ENCODE data around the gene PDE7B.

Gene PDE7B

DNA sequence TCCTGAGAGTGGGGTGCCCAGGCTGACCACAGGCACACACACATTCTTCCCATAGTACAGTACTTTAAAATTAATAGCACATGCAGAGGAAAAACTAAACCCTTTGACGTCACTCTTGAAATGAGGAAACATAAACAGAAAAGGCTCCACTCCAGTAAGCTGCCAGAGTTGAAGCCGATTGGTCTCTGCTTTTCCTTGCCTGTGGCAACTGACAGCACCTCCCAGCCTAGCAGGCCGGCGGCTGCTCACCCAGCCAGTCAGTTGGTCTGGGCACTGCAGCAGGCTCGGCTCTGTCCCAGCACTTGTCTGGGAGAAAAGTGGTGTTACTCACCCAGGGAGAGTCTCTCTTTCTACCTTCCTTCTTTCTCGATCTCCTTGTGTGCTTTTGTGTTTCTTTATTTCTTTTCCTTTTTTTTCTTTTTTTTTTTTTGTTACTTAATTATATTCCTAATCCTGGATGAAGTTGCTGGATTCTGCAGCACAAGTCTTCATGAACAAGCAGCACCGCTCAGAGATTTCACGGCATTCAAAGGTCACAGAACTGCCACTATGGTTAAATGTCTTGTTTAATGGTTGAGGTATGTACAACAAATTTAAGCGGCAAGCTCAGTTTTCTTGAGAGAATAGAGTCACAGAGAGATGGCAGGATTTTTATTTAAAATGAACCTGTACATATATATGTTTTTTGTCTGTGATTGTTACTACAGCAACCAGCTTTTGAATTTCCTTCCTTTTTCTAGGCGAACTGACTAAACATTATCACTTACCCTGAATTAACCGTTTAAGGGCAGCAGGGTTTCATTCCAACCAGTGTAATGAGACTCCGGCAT is at the start of gene PDE7B:
TSS of gene PDE7B (plus strand) at position 260 of the 830 bp plus-strand sequence.
- no peak for DNase-seq (ENCODE audit: extremely low read depth in 1 of 2, low read depth in 1 of 2)

DNA sequence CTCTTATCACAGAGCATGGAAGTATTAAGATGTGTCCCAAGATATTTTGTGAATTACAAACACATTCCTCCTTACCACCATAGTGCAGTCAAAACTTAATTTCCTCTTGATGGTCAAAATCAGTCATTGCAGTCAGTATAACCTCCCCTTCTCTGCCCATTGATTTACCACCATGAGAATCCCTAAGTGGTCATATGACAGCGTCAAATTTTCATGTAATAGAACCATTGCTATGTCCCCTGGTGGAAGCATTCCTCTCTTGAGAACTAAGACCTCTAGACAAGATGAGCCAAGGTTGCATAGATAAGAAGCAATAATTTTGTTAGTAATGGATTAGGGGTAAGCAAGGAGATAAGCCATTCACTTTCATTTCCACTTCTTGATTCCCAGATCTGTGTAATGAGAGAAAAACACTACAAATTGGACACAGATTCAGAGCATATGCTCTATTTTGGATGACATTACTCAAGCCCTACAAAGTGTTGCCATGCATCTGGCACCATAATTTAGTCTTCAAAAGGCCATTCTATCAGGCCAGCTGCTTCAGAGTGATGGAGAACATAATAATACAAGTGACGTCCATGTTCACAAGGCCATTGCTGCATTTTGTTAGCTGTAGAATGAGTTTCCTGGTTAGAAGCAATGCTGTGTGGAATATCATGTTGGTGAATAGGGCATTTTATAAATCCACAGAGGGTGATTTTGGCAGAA is 49.6 kb upstream of the PDE7B start:
- no peak for DNase-seq (ENCODE audit: extremely low read depth in 1 of 2, low read depth in 1 of 2)

DNA sequence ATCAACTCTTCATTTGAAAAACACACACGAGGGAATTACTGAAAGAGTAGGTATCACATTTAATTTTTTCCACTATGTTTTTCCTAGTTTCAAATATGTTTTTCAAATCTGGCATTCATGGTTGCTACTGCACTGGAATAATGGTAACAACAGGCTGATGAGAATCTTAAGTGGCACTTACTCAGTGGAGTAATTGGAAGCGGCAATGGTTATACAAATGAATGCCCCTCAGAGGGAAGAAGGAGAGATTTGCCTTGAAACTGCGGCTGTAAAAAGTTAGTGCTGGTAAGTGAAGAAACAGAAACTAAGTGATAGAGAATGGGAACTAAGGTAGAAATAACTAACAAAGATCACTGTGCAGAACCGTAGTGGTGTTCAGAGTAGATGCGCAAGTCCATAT is 41.0 kb upstream of the PDE7B start:
- DNase-seq (ENCODE audit: extremely low read depth in 1 of 2, low read depth in 1 of 2), result no peak

DNA sequence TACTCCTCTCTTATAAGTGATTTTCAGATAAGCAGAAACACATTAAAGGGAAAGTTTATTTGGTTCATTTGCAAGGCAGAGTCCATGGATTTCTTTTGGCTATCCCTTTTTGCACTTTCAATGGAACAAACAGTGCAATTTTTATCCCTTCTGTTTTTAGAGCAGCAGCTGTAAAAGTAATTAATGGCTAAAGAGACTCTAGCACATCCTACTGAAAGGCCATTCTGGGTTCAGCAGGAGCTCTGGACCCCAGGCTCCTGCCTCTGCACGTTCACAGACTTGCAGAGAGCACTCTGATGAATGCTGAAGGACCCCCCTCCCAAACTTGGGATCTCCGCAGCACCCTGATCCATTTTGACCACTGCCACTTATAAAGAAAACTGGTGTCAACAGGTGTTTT is 40.3 kb upstream of the PDE7B start:
- no peak for DNase-seq (ENCODE audit: extremely low read depth in 1 of 2, low read depth in 1 of 2)

DNA sequence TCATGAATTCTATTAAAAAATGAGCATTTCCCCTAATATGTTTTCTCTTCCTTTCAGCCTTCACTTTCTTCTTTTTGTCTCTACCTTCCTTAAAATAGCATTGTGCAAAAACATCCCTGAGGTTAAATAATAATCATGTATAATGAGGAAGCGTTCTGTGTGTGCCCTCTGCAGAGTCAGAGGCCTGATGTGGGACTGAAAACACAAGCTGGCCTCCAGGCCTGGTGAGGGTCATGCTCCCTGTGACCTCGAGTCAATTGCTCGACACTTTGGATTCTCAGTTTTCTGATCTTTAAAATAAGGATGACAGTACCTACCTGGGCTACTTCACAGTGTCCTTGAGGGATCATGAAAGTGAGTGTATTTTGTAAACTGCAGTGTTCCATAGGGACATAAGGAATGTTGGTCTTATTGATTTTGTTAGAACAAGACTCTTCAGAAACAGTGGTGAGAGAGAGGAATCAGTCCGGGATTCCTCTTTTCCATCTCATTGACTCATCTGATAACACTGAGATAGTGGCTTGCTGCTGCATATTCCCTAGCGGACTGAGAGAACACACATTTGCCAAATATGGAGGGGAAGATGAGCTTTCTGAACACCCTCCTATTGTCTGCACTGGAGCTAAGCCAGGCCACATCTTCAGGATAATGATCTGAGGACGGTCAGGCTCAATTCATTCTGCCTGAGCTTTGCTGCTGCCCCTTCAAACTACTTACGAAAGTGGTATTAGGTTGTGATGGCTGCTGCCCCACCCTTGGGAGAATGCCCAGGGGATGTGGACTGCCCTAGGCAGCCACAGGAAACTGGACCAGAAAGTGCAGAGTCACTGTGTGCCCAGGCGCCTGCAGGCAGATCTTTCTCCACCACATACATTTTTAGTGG is 39.6 kb upstream of the PDE7B start:
- DNase-seq (ENCODE audit: extremely low read depth in 1 of 2, low read depth in 1 of 2), result no peak

DNA sequence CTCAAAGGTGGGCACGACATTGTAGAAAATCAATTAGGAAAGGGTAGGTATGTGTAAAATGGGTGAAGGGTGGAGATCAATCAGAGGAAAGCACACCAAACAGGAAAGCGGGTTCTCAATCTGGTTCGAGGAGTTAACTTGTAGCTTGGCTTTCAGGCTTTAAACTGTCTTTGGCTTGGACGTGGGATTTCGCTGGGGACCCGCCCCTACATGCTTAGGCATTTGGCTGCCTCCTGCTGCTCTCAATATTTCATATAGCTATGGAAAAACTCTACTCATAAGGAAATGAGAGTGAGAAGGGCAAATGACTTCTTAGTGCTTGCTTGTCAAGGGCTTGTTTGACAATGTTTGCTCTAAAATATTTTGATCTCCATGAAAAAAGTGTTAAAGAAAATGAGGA is 38.1 kb upstream of the PDE7B start:
- DNase-seq (ENCODE audit: extremely low read depth in 1 of 2, low read depth in 1 of 2), result no peak

DNA sequence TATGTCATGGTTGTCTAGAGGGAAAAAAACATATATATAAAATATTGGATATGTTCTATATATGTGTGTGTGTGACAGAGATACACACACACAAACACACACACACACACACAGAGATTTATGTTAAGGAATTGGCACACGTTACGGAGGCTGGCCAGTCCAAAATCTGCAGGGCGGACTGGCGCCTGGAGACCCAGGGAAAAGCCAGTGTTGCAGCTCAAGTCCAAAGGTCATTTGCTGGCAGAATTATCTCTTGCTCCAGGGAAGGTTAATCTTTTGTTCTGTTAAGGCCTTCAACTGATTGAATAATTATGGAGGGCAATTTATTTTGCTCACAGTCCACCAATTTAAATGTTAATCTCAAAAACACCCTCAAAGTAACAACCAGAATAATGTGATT is 37.5 kb upstream of the PDE7B start:
- no peak for DNase-seq (ENCODE audit: extremely low read depth in 1 of 2, low read depth in 1 of 2)

DNA sequence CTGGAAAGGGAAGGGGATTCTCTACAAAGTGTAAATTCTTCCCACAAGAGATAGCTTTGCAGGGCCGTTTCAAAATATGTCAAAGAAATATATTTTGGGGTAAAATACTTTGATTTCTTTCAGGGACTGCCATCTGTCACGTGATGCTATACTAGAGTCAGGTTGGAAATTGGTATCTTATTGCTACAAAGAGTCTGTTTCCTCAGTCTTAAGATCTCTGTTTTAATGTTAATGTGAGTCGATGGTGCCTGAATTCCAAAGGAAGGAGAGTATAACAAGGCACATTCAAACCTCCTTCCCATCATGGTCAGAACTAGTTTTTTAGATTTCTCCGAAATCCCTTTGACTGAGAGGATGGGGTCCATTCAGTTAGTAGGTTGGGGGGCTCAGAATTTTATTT is 36.3 kb upstream of the PDE7B start:
- DNase-seq (ENCODE audit: extremely low read depth in 1 of 2, low read depth in 1 of 2), result no peak

DNA sequence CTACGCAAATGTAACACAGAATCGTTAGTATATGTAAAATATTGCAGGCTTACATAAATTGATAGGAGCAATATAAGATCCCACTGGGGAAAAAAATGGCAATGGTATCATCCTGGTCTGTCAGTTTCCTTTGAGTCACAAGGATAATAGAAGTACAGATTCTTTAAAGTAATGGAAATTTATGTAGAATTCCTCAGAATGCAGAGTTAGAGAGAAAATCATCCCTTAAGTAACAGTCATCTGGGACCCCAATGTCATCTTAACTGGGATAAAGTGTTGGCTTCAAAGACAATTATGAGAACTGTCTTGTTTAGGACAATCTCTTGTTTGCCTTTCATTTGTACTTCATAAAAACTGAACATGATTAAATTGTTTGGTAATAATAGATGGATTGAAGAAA is 34.5 kb upstream of the PDE7B start:
- no peak for DNase-seq (ENCODE audit: extremely low read depth in 1 of 2, low read depth in 1 of 2)

DNA sequence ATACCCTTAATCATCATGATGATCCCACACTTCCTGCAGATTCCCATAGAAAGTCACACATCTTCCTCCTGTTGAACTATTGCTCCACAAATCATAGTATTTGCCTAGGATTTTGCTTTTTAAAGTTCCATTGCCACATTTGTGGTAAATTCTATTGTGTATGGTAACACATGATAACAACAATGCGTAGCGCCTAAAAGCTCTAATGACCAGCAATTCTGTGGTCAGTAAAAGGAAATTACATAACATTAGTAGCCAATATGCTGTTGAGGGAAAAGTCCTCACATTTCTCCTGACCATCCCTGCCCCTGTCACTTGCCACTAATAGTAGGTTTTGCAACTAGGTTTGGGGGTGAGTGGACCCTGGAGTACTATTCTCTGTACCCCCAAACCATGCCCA is 31.8 kb upstream of the PDE7B start:
- no peak for DNase-seq (ENCODE audit: extremely low read depth in 1 of 2, low read depth in 1 of 2)

DNA sequence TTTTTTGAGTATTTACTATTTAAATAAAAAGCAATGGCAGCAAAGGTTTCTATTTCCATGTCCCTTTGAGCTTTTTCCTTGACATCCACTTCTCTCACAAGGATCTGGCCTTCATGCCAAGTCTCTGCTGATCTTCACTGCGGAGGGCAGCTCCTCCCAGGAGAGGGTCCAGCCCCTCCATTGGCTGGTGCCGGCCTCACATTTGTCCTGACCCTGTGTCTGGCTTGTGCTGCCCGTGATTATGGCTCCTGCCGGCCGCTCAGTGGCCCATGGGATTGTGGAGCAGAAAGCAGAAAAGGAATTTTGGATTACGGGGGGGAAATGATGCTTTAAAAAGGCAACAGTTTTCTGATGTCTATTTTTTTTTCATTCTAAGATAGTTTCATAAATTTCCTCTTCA is 31.2 kb upstream of the PDE7B start:
- no peak for DNase-seq (ENCODE audit: extremely low read depth in 1 of 2, low read depth in 1 of 2)

DNA sequence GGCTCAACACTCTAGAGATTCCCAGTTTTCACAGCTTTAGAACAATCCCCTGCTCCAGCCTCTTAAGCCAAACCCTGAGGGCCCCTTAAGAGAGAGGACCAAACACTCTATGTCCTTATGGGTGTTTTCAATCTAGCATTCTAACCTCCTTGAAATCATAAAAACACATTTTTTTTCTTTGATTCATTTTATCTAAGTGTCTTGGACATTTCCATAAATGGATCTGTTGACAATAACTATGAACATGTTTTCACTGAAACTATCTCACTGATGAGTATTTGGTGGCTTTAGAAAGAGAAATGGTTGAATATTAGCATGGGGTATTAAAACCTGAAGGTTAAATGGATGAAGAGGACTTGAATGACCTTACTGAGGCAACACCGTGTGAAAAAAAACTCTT is 27.6 kb upstream of the PDE7B start:
- no peak for DNase-seq (ENCODE audit: extremely low read depth in 1 of 2, low read depth in 1 of 2)

DNA sequence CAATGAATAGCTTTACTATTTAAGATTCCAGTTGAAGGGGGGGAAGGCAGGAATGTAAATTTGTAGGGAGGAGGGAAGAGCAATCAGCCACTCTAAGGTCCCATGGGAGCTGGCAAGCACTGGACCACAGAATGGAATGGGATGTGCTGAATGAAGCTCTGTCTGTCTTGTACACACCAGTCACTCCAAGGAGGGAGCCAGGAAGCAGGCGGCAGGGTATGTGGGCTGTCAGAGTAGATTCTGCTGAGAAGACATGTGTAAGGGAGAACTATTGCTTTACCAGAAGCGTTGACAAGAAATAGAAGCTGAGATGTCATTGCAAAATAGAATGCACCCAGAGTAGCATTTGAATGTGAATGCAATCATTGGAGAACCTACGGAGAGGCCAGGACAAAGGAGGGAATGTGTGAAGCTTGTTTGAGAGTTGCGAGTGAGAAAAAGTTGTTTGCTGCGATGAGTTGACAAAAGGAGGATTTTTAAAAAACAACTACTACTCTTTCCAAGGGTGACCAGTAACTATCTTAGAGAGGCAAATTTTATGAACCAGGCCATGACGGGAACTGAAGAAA is 25.2 kb upstream of the PDE7B start:
- no peak for DNase-seq (ENCODE audit: extremely low read depth in 1 of 2, low read depth in 1 of 2)

DNA sequence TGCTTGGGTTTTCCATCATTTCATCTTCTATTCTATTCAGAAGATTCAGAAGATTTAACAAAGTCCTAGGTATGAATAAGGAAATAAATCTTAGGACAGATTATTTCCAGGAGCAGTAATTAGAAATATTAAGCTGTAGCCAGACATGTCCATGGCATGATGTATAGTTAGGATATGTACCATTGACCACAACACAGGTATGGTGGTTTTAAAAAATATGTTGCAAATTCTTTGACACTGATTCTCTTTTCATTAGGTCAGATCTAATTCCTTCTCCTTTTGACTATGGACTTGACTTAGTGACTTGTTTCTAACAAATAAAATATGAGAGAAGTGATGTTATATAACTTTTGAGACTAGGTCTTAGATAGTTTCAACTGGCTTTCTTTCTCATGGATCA is 23.5 kb upstream of the PDE7B start:
- DNase-seq (ENCODE audit: extremely low read depth in 1 of 2, low read depth in 1 of 2), result no peak

DNA sequence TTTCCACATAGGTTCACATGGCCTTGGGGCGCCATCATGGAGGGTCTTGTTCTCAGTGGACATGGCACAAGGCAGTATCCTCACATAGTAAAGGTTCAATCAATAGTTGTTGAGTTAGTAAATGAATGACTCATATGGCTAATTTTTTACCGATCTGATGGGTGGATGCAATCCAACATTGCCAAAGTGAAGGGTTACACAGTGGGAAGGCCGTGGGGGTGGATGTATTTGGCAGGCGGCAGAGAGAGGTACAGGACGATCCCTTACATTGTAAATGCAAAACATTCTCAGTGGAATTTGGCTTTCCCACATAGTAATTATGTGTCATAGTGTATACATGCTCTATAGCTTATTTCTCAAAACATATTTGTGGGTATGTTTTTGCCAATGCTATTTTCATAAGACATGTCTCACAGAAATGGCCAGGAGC is 21.0 kb upstream of the PDE7B start:
- DNase-seq (ENCODE audit: extremely low read depth in 1 of 2, low read depth in 1 of 2), result no peak

DNA sequence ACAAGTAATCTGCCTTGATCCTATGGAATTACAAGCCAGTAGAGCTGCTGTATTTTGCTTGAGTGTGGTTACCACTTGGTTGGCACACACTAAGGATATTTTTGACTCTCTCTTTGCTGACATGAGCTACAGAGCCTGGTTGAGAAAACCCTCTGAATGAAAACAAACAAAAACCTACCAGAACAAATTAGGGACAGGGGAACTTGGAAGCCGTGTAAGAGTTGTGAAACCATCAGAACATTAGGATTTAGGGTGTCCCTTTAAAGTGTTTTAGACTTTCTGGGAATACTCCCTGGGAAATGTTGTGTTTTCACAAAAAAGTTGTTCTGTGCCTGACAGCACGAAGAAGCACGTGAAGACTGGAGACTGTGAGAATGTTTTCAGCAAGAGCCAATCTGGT is 20.5 kb upstream of the PDE7B start:
- DNase-seq (ENCODE audit: extremely low read depth in 1 of 2, low read depth in 1 of 2), result no peak

DNA sequence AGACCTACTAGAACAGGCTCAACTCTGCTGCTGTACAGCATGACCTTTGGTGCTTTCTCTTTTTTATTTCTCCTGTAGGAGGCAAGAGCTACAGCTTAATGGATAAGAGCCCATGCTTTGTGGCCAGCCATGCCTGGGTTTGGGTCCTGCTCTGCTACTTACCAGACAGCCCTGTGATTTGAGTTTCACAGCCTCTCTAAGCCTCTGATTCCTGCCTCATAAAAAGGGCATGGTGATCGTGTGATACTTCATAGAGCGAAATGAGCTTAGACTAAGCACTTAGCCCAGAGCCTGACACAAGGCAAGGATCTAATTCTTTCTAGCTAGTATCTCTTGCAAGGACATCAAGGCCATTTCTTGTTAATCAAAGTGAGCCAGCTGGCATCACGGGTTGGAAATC is 19.3 kb upstream of the PDE7B start:
- DNase-seq (ENCODE audit: extremely low read depth in 1 of 2, low read depth in 1 of 2), result no peak

DNA sequence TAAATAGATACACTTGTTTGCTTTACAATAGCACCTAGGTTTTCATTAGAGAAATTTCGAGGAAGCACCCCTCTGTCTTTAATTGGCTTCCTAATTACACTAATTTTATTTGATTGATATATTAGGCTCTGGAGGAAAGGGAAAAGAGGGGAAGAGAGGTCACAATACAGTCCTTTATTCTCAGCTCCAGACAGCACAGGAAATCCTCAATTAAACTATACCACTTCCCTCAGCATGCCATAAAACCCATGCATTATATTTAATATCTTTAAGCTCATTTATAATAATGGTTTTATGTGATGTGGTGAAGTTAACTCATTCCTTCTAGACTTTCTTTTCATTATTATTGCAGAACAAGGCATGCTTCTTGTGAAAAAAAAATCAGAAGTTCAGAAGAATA is 17.7 kb upstream of the PDE7B start:
- DNase-seq (ENCODE audit: extremely low read depth in 1 of 2, low read depth in 1 of 2), result no peak

DNA sequence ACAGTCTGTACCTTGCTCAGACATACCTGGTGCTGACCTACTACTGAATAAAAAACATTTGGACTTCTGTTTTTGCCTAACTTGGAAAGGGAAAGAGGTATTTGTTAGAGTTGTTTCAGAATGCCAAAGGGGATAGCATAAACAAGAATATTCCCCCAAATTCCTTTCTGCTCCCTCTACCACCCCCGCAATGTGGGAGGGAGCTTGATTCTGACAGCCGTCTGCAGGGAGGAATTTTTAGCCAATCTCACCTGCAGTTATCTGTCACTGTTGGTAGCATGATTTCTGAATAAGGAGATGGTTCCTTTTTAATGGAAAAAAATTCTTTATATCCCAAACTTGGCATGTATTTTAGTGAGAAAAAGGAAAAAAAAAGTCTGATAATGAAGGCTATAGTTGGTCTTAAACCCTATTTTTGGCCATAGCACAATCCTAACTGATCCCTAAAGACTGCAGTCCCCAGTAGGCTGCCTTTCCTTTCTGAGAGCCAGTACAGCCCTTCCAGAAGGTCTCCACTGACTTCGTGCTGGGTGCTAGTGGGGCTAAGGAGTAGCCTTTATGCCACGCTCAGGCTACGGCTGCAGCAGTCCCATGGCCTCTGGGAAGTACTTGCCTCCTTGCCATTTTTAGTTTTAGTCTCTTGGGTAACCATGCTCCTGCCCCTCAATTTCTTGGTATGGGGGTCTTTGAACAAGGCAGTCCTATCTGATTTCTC is 13.6 kb upstream of the PDE7B start:
- DNase-seq (ENCODE audit: extremely low read depth in 1 of 2, low read depth in 1 of 2), result no peak

DNA sequence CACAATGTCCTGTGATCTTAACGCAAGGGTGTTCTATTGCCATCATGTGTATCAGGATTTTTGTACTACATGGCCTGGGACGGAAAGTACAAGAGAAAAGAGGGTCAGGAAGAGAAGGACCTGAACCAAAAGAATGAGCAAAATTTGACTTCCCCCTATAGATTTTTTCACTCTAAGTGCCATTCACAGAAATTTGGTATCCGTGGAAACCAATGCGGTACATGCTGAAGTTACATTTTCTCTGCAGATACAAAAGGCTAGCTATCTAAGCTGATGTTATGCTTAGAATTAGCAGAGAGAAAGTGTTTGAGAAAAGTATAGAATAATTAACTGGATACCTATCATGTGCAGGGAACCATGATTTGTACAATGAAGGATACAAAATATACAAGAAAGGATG is 12.4 kb upstream of the PDE7B start:
- DNase-seq (ENCODE audit: extremely low read depth in 1 of 2, low read depth in 1 of 2), result no peak

Data from activated CD8-positive, alpha-beta memory T cell treated with anti-CD3 and anti-CD28 coated beads for 1 hour (primary cell).